ENCODE measurements around the gene COL6A2.

Gene COL6A2

GRCh38 chr21:46095814-46096595 lies 1.9 kb upstream of the COL6A2 start:
- Histone ChIP-seq H3K4me1 (peaks cover 4 to 57% (median 40%) of the 10 kb centered on the region in 4 donors), H3K36me3 (no peaks in the 10 kb centered on the region), H3K9me3 (no peaks in the 10 kb centered on the region), H3K4me3 (no peak overlapping the region), H3K27ac (peak overlapping the region; percentile 95 to 100), H3K27me3 (no peaks in the 10 kb centered on the region)
- peak in 1 of 2 donors; percentile 64 for DNase-seq
- no peak for TF ChIP-seq CTCF (IDR thresholded peaks at IDR 0.05)
- intact Hi-C loops (cut with DNase I; ENCODE audit: low total_unique reads), result loop anchor here (2.0 kb wide), 1 partner anchor 123 kb away; no protein-coding TSS in a partner anchor

- Histone ChIP-seq H3K27me3 (no peaks in the 10 kb centered on the region), H3K9me3 (no peaks in the 10 kb centered on the region), H3K36me3 (no peaks in the 10 kb centered on the region), H3K27ac (peak overlapping the region; percentile 95 to 100), H3K4me1 (peaks cover 4 to 52% (median 35%) of the 10 kb centered on the region in 4 donors), H3K4me3 (peak overlapping the region; percentile 82 to 97)
- peak; percentile 21 to 75 for DNase-seq
- intact Hi-C loops (cut with DNase I; ENCODE audit: low total_unique reads), result loop anchor here (2.0 kb wide), 1 partner anchor 124 kb away; no protein-coding TSS in a partner anchor
- no peak for TF ChIP-seq CTCF (IDR thresholded peaks at IDR 0.05)
Measured at GRCh38 chr21:46096596-46097335, 1.1 kb upstream of the COL6A2 start.

GRCh38 chr21:46098303-46099141 lies 610 bp downstream of the COL6A2 start:
- intact Hi-C loops (cut with DNase I; ENCODE audit: low total_unique reads), result no loop called here
- no peak for TF ChIP-seq CTCF (IDR thresholded peaks at IDR 0.05)
- H3K27me3 ChIP-seq, result no peaks in the 10 kb centered on the region
- DNase-seq, result peak; percentile 25 to 70
- peak overlapping the region; percentile 82 to 97 for H3K4me3 ChIP-seq
- H3K4me1 ChIP-seq, result peaks cover 0 to 38% (median 21%) of the 10 kb centered on the region in 4 donors
- peaks cover 0 to 8% (median 0%) of the 10 kb centered on the region in 3 donors for H3K36me3 ChIP-seq
- H3K9me3 ChIP-seq, result peaks cover 0 to 13% (median 11%) of the 10 kb centered on the region in 3 donors
- H3K27ac ChIP-seq, result peak overlapping the region; percentile 95 to 100

- no peaks in the 10 kb centered on the region for H3K27me3 ChIP-seq
- peaks cover 0 to 29% (median 16%) of the 10 kb centered on the region in 4 donors for H3K4me1 ChIP-seq
- peak; percentile 47 to 75 for DNase-seq
- H3K9me3 ChIP-seq, result peaks cover 0 to 13% (median 11%) of the 10 kb centered on the region in 3 donors
- peaks cover 0 to 8% (median 0%) of the 10 kb centered on the region in 3 donors for H3K36me3 ChIP-seq
- TF ChIP-seq CTCF (IDR thresholded peaks at IDR 0.05), result no peak
- peak overlapping the region; percentile 82 to 97 for H3K4me3 ChIP-seq
- peak overlapping the region; percentile 95 to 100 for H3K27ac ChIP-seq
- intact Hi-C loops (cut with DNase I; ENCODE audit: low total_unique reads), result no loop called here
Measured at GRCh38 chr21:46099476-46099875, 1.6 kb downstream of the COL6A2 start.

GRCh38 chr21:46100020-46100419 lies 2.1 kb downstream of the COL6A2 start:
- Histone ChIP-seq H3K36me3 (peaks cover 0 to 8% (median 0%) of the 10 kb centered on the region in 3 donors), H3K9me3 (peaks cover 0 to 13% (median 11%) of the 10 kb centered on the region in 3 donors), H3K4me1 (peaks cover 0 to 29% (median 16%) of the 10 kb centered on the region in 4 donors), H3K4me3 (peak overlapping the region; percentile 82 to 97), H3K27ac (peak overlapping the region; percentile 95 to 100), H3K27me3 (no peaks in the 10 kb centered on the region)
- intact Hi-C loops (cut with DNase I; ENCODE audit: low total_unique reads), result no loop called here
- TF ChIP-seq CTCF (IDR thresholded peaks at IDR 0.05), result no peak
- peak in 1 of 2 donors; percentile 62 for DNase-seq

All from tibial artery (tissue), 4 donors.